ENCODE results near the gene BTD. TPM values are rescaled to one million over a fixed set of nuclear protein-coding genes. Genes with fewer than 3 reads are reported as not detected.

The BTD gene
- total RNA-seq, 4 donors from 2014 or later: 20.5 to 53.9 (median 44.6) TPM

DNA sequence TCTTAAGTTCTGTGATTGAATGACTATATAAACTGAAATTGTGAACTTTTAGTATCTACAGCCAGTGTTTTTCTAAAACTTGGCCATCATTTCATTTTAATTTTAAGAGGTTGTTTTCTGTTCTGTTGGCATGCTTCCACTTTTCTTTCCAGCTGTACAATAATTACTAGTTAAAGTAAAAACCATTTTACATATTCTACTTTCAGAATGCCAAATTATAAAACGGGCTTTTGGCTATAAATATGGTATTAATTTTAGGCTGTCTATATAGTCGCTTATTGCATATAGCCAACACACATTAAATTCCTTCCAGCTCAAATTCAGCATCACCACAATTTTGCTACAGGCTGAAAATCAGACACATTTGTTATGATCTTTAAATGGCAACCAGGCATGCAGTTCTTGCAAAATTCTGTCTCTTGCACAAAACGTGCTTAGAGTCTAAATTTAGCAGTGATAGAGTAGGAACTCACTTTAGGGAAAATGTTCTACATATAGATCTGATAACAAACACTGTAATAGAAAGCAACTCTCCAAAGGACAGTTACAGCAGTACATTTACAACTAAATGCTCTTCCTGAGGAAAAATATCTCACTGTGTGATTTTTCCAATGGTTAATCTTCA lies 81.1 kb downstream of the BTD start:
- ATAC-seq: no peak
- TF ChIP-seq, protein P1, sequence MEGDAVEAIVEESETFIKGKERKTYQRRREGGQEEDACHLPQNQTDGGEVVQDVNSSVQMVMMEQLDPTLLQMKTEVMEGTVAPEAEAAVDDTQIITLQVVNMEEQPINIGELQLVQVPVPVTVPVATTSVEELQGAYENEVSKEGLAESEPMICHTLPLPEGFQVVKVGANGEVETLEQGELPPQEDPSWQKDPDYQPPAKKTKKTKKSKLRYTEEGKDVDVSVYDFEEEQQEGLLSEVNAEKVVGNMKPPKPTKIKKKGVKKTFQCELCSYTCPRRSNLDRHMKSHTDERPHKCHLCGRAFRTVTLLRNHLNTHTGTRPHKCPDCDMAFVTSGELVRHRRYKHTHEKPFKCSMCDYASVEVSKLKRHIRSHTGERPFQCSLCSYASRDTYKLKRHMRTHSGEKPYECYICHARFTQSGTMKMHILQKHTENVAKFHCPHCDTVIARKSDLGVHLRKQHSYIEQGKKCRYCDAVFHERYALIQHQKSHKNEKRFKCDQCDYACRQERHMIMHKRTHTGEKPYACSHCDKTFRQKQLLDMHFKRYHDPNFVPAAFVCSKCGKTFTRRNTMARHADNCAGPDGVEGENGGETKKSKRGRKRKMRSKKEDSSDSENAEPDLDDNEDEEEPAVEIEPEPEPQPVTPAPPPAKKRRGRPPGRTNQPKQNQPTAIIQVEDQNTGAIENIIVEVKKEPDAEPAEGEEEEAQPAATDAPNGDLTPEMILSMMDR (IDR thresholded peaks at IDR 0.05): no peak
- TF ChIP-seq POLR2A (IDR thresholded peaks at IDR 0.05) (no peak), POLR2AphosphoS5 (IDR thresholded peaks at IDR 0.05) (no peak), EP300 (IDR thresholded peaks at IDR 0.05) (no peak)
- H3K4me1 ChIP-seq: peaks cover 9 to 24% (median 11%) of the 10 kb centered on the region in 3 donors
- H3K4me3 ChIP-seq: no peak overlapping the region
- peak overlapping the region in 2 of 4 donors; percentile 3 to 12 for H3K27ac ChIP-seq
- H3K9me3 ChIP-seq: no peaks in the 10 kb centered on the region
- no peaks in the 10 kb centered on the region for H3K27me3 ChIP-seq
- H3K36me3 ChIP-seq: peaks cover 4 to 59% of the 10 kb centered on the region in 2 donors
- 21 to 33% methylated on average over 3 of the region's 3 CpGs for WGBS, 2 donors (ENCODE audit: low coverage in 1 of 2)

DNA sequence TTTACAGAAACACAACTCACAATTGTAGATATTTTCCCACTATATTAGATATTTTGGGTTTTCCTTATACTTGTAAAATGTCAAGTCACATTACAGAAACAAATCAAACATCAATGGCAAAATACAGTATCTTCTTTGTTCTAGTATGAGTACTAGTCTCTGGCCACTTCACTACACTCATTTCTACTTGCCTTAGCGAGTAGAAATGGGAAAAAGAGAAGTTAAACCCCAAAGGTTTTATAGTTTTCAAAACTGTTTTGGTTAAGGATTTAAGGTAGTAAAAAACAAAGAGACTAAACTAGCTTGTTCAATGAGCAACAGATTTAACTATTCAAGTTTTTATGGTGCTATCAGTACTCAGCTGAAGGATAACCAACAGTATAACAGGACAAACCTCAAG lies 81.7 kb downstream of the BTD start:
- Histone ChIP-seq H3K36me3 (peaks cover 0 to 59% of the 10 kb centered on the region in 2 donors), H3K27ac (peak overlapping the region in 1 of 4 donors; percentile 12), H3K27me3 (no peaks in the 10 kb centered on the region), H3K9me3 (no peaks in the 10 kb centered on the region), H3K4me3 (no peak overlapping the region), H3K4me1 (peaks cover 9 to 24% (median 11%) of the 10 kb centered on the region in 3 donors)
- TF ChIP-seq POLR2A (IDR thresholded peaks at IDR 0.05): no peak
- TF ChIP-seq, protein P1 (IDR thresholded peaks at IDR 0.05): no peak
- TF ChIP-seq EP300 (IDR thresholded peaks at IDR 0.05): no peak
- WGBS, 2 donors (ENCODE audit: low coverage in 1 of 2): 64 to 100% methylated on average over 1 of the region's 1 CpG
- ATAC-seq: no peak

DNA sequence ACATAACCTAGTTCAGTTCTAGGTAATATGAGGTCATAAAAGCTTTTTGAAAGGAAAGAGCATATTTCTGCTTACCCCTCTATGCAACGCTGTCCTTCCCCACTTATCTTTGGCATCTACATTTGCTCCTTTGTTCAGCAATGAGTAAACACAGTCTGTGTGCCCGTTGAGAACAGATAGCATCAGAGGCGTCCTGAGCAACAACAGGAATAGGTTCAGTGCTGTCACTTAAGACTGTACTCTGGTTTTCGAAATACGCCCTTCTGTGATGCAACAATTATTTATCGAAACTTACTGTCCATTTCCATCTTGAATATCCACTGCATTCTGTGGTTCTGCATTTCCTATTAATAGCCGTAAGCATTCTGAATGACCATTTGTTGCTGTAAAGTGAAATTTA lies 84.4 kb downstream of the BTD start:
- no peak overlapping the region for H3K4me3 ChIP-seq
- no peaks in the 10 kb centered on the region for H3K27me3 ChIP-seq
- no peaks in the 10 kb centered on the region for H3K9me3 ChIP-seq
- TF ChIP-seq EP300 (IDR thresholded peaks at IDR 0.05): no peak
- TF ChIP-seq, protein P1 (IDR thresholded peaks at IDR 0.05): no peak
- TF ChIP-seq POLR2AphosphoS5 (IDR thresholded peaks at IDR 0.05): no peak
- no peak for TF ChIP-seq POLR2A (IDR thresholded peaks at IDR 0.05)
- peaks cover 9 to 24% (median 11%) of the 10 kb centered on the region in 3 donors for H3K4me1 ChIP-seq
- H3K27ac ChIP-seq: no peak overlapping the region
- ATAC-seq: no peak
- H3K36me3 ChIP-seq: peaks cover 0 to 60% of the 10 kb centered on the region in 2 donors
- WGBS, 2 donors (ENCODE audit: low coverage in 1 of 2): 76 to 78% methylated on average over 3 to 7 of the region's 7 CpGs

DNA sequence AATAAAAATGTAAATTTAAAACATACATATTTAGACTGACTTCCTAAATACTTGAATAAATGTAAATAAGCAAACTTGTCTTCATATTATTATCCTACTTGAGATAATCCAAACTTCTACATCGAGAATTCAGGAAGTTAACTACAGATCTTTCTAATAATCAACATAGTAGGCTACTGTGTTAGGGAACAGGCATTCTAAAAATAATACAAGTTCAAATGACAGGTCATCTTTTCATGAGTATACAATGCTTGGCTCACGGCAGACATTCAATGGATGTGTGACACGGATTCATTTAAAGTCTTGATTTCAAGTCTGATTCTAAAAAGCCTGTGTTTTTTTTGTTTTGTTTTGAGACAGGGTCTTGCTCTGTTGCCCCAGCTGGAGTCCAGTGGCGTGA lies 88.7 kb downstream of the BTD start:
- Histone ChIP-seq H3K36me3 (peaks cover 0 to 76% of the 10 kb centered on the region in 2 donors), H3K9me3 (no peaks in the 10 kb centered on the region), H3K27ac (no peak overlapping the region), H3K4me1 (no peaks in the 10 kb centered on the region), H3K4me3 (no peak overlapping the region), H3K27me3 (no peaks in the 10 kb centered on the region)
- WGBS, 2 donors (ENCODE audit: low coverage in 1 of 2): 69 to 74% methylated on average over 3 of the region's 4 CpGs
- no peak for ATAC-seq
- TF ChIP-seq POLR2AphosphoS5 (IDR thresholded peaks at IDR 0.05): no peak
- TF ChIP-seq, protein P1 (IDR thresholded peaks at IDR 0.05): no peak
- TF ChIP-seq POLR2A (IDR thresholded peaks at IDR 0.05): no peak
- TF ChIP-seq EP300 (IDR thresholded peaks at IDR 0.05): no peak

DNA sequence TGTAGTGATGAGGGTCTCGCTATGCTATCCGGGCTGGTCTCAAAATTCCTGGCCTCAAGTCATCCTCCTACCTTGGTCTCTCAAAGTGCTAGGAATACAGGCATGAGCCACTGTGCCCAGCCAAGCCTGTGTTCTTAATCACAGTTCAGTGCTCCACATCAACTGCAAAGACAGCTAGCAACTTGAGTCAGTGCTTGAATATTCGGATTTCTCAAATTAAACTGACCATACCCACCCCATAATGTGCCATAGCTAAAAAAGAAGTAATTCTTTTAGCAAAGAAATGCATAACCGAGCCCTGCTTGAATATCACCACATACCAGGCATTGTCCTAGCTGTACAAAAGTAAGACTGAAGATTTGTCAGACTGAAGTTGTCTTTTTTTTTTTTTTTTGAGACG lies 89.2 kb downstream of the BTD start:
- Histone ChIP-seq H3K36me3 (peaks cover 0 to 75% of the 10 kb centered on the region in 2 donors), H3K4me1 (no peaks in the 10 kb centered on the region), H3K9me3 (no peaks in the 10 kb centered on the region), H3K27ac (no peak overlapping the region), H3K27me3 (no peaks in the 10 kb centered on the region), H3K4me3 (no peak overlapping the region)
- TF ChIP-seq POLR2A (IDR thresholded peaks at IDR 0.05) (no peak), EP300 (IDR thresholded peaks at IDR 0.05) (no peak), POLR2AphosphoS5 (IDR thresholded peaks at IDR 0.05) (no peak)
- TF ChIP-seq, protein P1 (IDR thresholded peaks at IDR 0.05): no peak
- ATAC-seq: no peak
- WGBS, 2 donors (ENCODE audit: low coverage in 1 of 2): 87 to 98% methylated on average over 3 to 5 of the region's 5 CpGs
